ENCODE measurements around the gene ECM1.
A peak's percentile ranks its signal among the peaks of the same experiment; 100 is the strongest.

Gene ECM1

GRCh38 chr1:150545486-150546032 is 37.6 kb downstream of the ECM1 start:
- no peak for DNase-seq (ENCODE audit: extremely low spot score)
- TF ChIP-seq SP1 (IDR thresholded peaks at IDR 0.05) = no peak
- no peak for TF ChIP-seq FOXK2 (IDR thresholded peaks at IDR 0.05)
- no peak for TF ChIP-seq ARNT (IDR thresholded peaks at IDR 0.05)
- no peak for TF ChIP-seq FOXM1 (IDR thresholded peaks at IDR 0.05; ENCODE audit: borderline replicate concordance)
- no peak for TF ChIP-seq ELF4 (IDR thresholded peaks at IDR 0.05)
- no peak for TF ChIP-seq BHLHE40 (IDR thresholded peaks at IDR 0.05; ENCODE audit: borderline replicate concordance)
- TF ChIP-seq FOXA1 (IDR thresholded peaks at IDR 0.05) = no peak
- no peak for TF ChIP-seq NFRKB (IDR thresholded peaks at IDR 0.05)
- no peak for TF ChIP-seq TARDBP (IDR thresholded peaks at IDR 0.05)
- no peak for TF ChIP-seq SUZ12 (IDR thresholded peaks at IDR 0.05)
- TF ChIP-seq LEF1 (IDR thresholded peaks at IDR 0.05; ENCODE audit: borderline replicate concordance) = no peak
- no peak for TF ChIP-seq HDGF (IDR thresholded peaks at IDR 0.05; ENCODE audit: borderline replicate concordance)
- TF ChIP-seq CTBP1 (IDR thresholded peaks at IDR 0.05; ENCODE audit: borderline replicate concordance) = no peak
- no peak for TF ChIP-seq L3MBTL2 (conservative IDR thresholded peaks at IDR 0.05)
- TF ChIP-seq ZNF384 (IDR thresholded peaks at IDR 0.05) = no peak
- TF ChIP-seq, protein P1, sequence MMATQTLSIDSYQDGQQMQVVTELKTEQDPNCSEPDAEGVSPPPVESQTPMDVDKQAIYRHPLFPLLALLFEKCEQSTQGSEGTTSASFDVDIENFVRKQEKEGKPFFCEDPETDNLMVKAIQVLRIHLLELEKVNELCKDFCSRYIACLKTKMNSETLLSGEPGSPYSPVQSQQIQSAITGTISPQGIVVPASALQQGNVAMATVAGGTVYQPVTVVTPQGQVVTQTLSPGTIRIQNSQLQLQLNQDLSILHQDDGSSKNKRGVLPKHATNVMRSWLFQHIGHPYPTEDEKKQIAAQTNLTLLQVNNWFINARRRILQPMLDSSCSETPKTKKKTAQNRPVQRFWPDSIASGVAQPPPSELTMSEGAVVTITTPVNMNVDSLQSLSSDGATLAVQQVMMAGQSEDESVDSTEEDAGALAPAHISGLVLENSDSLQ (IDR thresholded peaks at IDR 0.05) = no peak
- ChIA-PET POLR2A (interaction anchor here (1.6 kb wide), 1 partner anchor 29 kb away, joined by 4 read pairs; no protein-coding TSS in a partner anchor), CTCF (interaction anchor here (0.5 to 1.2 kb wide), 3 partner anchors 13 to 191 kb away, joined by 4 to 11 read pairs (median 4); no protein-coding TSS in a partner anchor)

GRCh38 chr1:150546294-150546937 is 38.5 kb downstream of the ECM1 start:
- POLR2A ChIA-PET = interaction anchor here (0.7 kb wide), 1 partner anchor 31 kb away, joined by 3 read pairs; the partner anchor contains the start of gene FALEC
- CTCF ChIA-PET = no interaction called here
- no peak for TF ChIP-seq CTBP1 (IDR thresholded peaks at IDR 0.05; ENCODE audit: borderline replicate concordance)
- TF ChIP-seq FOXK2 (IDR thresholded peaks at IDR 0.05) = no peak
- TF ChIP-seq LEF1 (IDR thresholded peaks at IDR 0.05; ENCODE audit: borderline replicate concordance) = no peak
- TF ChIP-seq TARDBP (IDR thresholded peaks at IDR 0.05) = no peak
- no peak for TF ChIP-seq FOXM1 (IDR thresholded peaks at IDR 0.05; ENCODE audit: borderline replicate concordance)
- no peak for TF ChIP-seq BHLHE40 (IDR thresholded peaks at IDR 0.05; ENCODE audit: borderline replicate concordance)
- TF ChIP-seq HDGF (IDR thresholded peaks at IDR 0.05; ENCODE audit: borderline replicate concordance) = no peak
- no peak for TF ChIP-seq ARNT (IDR thresholded peaks at IDR 0.05)
- TF ChIP-seq, protein P1 (IDR thresholded peaks at IDR 0.05) = no peak
- TF ChIP-seq NFRKB (IDR thresholded peaks at IDR 0.05) = no peak
- no peak for TF ChIP-seq ELF4 (IDR thresholded peaks at IDR 0.05)
- no peak for TF ChIP-seq L3MBTL2 (conservative IDR thresholded peaks at IDR 0.05)
- TF ChIP-seq SP1 (IDR thresholded peaks at IDR 0.05) = no peak
- TF ChIP-seq ZNF384 (IDR thresholded peaks at IDR 0.05) = no peak
- no peak for DNase-seq (ENCODE audit: extremely low spot score)

GRCh38 chr1:150548324-150548631 is 40.4 kb downstream of the ECM1 start:
- ChIA-PET CTCF (interaction anchor here (0.6 to 3.7 kb wide), 7 partner anchors 11 to 327 kb away, joined by 3 to 19 read pairs (median 7); no protein-coding TSS in a partner anchor), POLR2A (interaction anchor here (0.8 to 1.4 kb wide), 6 partner anchors 14 to 81 kb away, joined by 3 to 6 read pairs (median 4); partner anchors contain the start of genes ENSA, FALEC and MCL1)
- no peak for DNase-seq (ENCODE audit: extremely low spot score)
- TF ChIP-seq CTBP1 (IDR thresholded peaks at IDR 0.05; ENCODE audit: borderline replicate concordance) (no peak), FOXK2 (IDR thresholded peaks at IDR 0.05) (no peak), SUZ12 (IDR thresholded peaks at IDR 0.05) (no peak), L3MBTL2 (conservative IDR thresholded peaks at IDR 0.05) (no peak), HDGF (IDR thresholded peaks at IDR 0.05; ENCODE audit: borderline replicate concordance) (no peak), LEF1 (IDR thresholded peaks at IDR 0.05; ENCODE audit: borderline replicate concordance) (no peak), ZNF384 (IDR thresholded peaks at IDR 0.05) (no peak), FOXA1 (IDR thresholded peaks at IDR 0.05) (no peak), TARDBP (IDR thresholded peaks at IDR 0.05) (no peak), ELF4 (IDR thresholded peaks at IDR 0.05) (no peak), NFRKB (IDR thresholded peaks at IDR 0.05) (no peak), FOXM1 (IDR thresholded peaks at IDR 0.05; ENCODE audit: borderline replicate concordance) (no peak), SP1 (IDR thresholded peaks at IDR 0.05) (no peak), ARNT (IDR thresholded peaks at IDR 0.05) (no peak), BHLHE40 (IDR thresholded peaks at IDR 0.05; ENCODE audit: borderline replicate concordance) (no peak)
- TF ChIP-seq, protein P1 (IDR thresholded peaks at IDR 0.05) = no peak

- POLR2A ChIA-PET = interaction anchor here (0.8 to 1.4 kb wide), 8 partner anchors 13 to 81 kb away, joined by 3 to 6 read pairs (median 4); partner anchors contain the start of genes ENSA, FALEC and MCL1
- peak; percentile 78 for DNase-seq (ENCODE audit: extremely low spot score)
- TF ChIP-seq TARDBP (IDR thresholded peaks at IDR 0.05) (no peak), ELF4 (IDR thresholded peaks at IDR 0.05) (no peak)
- CTCF ChIA-PET = interaction anchor here (0.5 to 3.7 kb wide), 10 partner anchors 11 to 1426 kb away, joined by 3 to 19 read pairs (median 3); no protein-coding TSS in a partner anchor
Measured at GRCh38 chr1:150548632-150549495, 41.0 kb downstream of the ECM1 start, which contains the start of gene ADAMTSL4. Gene ADAMTSL4, plus strand, starts transcription at chr1:150549408. Its CDS starts 2,881 bp downstream, at chr1:150552289.
